ENCODE data around the gene VSTM4.

Gene VSTM4

GRCh38 chr10:49107111-49107886 is 8.0 kb downstream of the VSTM4 start:
- no peak for TF ChIP-seq CTCF (conservative IDR thresholded peaks at IDR 0.05; ENCODE audit: low read depth, low read length)
- H3K4me3 ChIP-seq (ENCODE audit: low read depth, low read length), result no peak overlapping the region
- no peak for DNase-seq (ENCODE audit: low read depth)

GRCh38 chr10:49106451-49106850 is 8.9 kb downstream of the VSTM4 start:
- TF ChIP-seq CTCF (conservative IDR thresholded peaks at IDR 0.05; ENCODE audit: low read depth, low read length), result no peak
- no peak for DNase-seq (ENCODE audit: low read depth)
- no peak overlapping the region for H3K4me3 ChIP-seq (ENCODE audit: low read depth, low read length)

GRCh38 chr10:49105076-49105475 is 10.2 kb downstream of the VSTM4 start:
- no peak for TF ChIP-seq CTCF (conservative IDR thresholded peaks at IDR 0.05; ENCODE audit: low read depth, low read length)
- DNase-seq (ENCODE audit: low read depth), result no peak
- no peak overlapping the region for H3K4me3 ChIP-seq (ENCODE audit: low read depth, low read length)

- no peak overlapping the region for H3K4me3 ChIP-seq (ENCODE audit: low read depth, low read length)
- DNase-seq (ENCODE audit: low read depth), result no peak
- no peak for TF ChIP-seq CTCF (conservative IDR thresholded peaks at IDR 0.05; ENCODE audit: low read depth, low read length)
Observed at GRCh38 chr10:49104323-49104722, 11.0 kb downstream of the VSTM4 start.

GRCh38 chr10:49103761-49104160 is 11.6 kb downstream of the VSTM4 start:
- DNase-seq (ENCODE audit: low read depth), result no peak
- no peak for TF ChIP-seq CTCF (conservative IDR thresholded peaks at IDR 0.05; ENCODE audit: low read depth, low read length)
- no peak overlapping the region for H3K4me3 ChIP-seq (ENCODE audit: low read depth, low read length)

- TF ChIP-seq CTCF (conservative IDR thresholded peaks at IDR 0.05; ENCODE audit: low read depth, low read length), result no peak
- H3K4me3 ChIP-seq (ENCODE audit: low read depth, low read length), result no peak overlapping the region
- no peak for DNase-seq (ENCODE audit: low read depth)
Observed at GRCh38 chr10:49099046-49099445, 16.3 kb downstream of the VSTM4 start.

- DNase-seq (ENCODE audit: low read depth), result no peak
- no peak overlapping the region for H3K4me3 ChIP-seq (ENCODE audit: low read depth, low read length)
- no peak for TF ChIP-seq CTCF (conservative IDR thresholded peaks at IDR 0.05; ENCODE audit: low read depth, low read length)
Observed at GRCh38 chr10:49096890-49097445, 18.4 kb downstream of the VSTM4 start.
